HepG2 (cell line): ENCODE results near the gene VTI1B. TPM values are rescaled to one million over a fixed set of nuclear protein-coding genes. Genes with fewer than 3 reads are reported as not detected.

Experiments
- CREB3 ChIP-seq: sonication (generic); formaldehyde crosslinking; IDR thresholded peaks from 2 replicates; pipeline ENCODE4 v1.5.0; 2020; ENCODE audit warnings: missing genetic modification reagents
- FOXA3 ChIP-seq: IDR thresholded peaks from 2 replicates; pipeline ENCODE4 v1.6.1; 2016; ENCODE audit warnings: missing genetic modification reagents, missing compliant biosample characterization
- HOXA3 ChIP-seq: sonication (generic); formaldehyde crosslinking; IDR thresholded peaks from 2 replicates; pipeline ENCODE4 v1.5.0; 2020; ENCODE audit warnings: missing genetic modification reagents
- IKZF5 ChIP-seq: IDR thresholded peaks from 2 replicates; pipeline ENCODE4 v1.6.1; 2018; ENCODE audit warnings: missing genetic modification reagents, mild to moderate bottlenecking, missing compliant biosample characterization
- IRF9 ChIP-seq: sonication (generic); formaldehyde crosslinking; IDR thresholded peaks from 2 replicates; pipeline ENCODE4 v1.8.0; 2022; ENCODE audit warnings: missing genetic modification reagents, mild to moderate bottlenecking, borderline replicate concordance
- KLF16 ChIP-seq, 2 experiments: sonication (generic) in 1 of 2; formaldehyde crosslinking in 1 of 2; IDR thresholded peaks; 2 replicates each; pipeline versions ENCODE4 v1.6.1 to v1.8.0; 2016 to 2023; ENCODE audit warnings: missing genetic modification reagents in 2 of 2, missing compliant biosample characterization in 1 of 2
- PAWR ChIP-seq: sonication (generic); formaldehyde crosslinking; IDR thresholded peaks from 2 replicates; pipeline ENCODE4 v1.4.0; 2020; ENCODE audit warnings: missing genetic modification reagents, mild to moderate bottlenecking, borderline replicate concordance
- SAP130 ChIP-seq: IDR thresholded peaks from 2 replicates; pipeline ENCODE4 v1.6.1; 2016; ENCODE audit warnings: low read depth
- SIN3A ChIP-seq: IDR thresholded peaks from 2 replicates; pipeline ENCODE4 v1.6.1; 2011; ENCODE audit warnings: low read depth, mild to moderate bottlenecking, control low read depth, low read length, borderline replicate concordance
- SNAPC4 ChIP-seq: sonication (generic); formaldehyde crosslinking; IDR thresholded peaks from 2 replicates; pipeline ENCODE4 v1.4.0; 2020; ENCODE audit warnings: mild to moderate bottlenecking, missing genetic modification reagents
- SRY ChIP-seq: sonication (generic); formaldehyde crosslinking; IDR thresholded peaks from 2 replicates; pipeline ENCODE4 v1.8.0; 2022; ENCODE audit warnings: mild to moderate bottlenecking, missing genetic modification reagents
- TOE1 ChIP-seq: sonication (generic); formaldehyde crosslinking; IDR thresholded peaks from 2 replicates; pipeline ENCODE4 v1.4.0; 2020; ENCODE audit warnings: mild to moderate bottlenecking, missing genetic modification reagents
- ZBTB14 ChIP-seq: sonication (generic); formaldehyde crosslinking; IDR thresholded peaks from 2 replicates; pipeline ENCODE4 v1.4.0; 2020; ENCODE audit warnings: missing genetic modification reagents
- ZNF275 ChIP-seq: sonication (generic); formaldehyde crosslinking; IDR thresholded peaks from 2 replicates; pipeline ENCODE4 v1.8.0; 2022; ENCODE audit warnings: missing genetic modification reagents, mild to moderate bottlenecking, inconsistent platforms, borderline replicate concordance
- ZNF382 ChIP-seq: sonication (generic); formaldehyde crosslinking; IDR thresholded peaks from 2 replicates; pipeline ENCODE4 v1.5.0; 2020; ENCODE audit warnings: missing genetic modification reagents, mild to moderate bottlenecking, borderline replicate concordance
- ZNF703 ChIP-seq: sonication (generic); formaldehyde crosslinking; IDR thresholded peaks from 2 replicates; pipeline ENCODE4 v1.5.1; 2020; ENCODE audit warnings: missing genetic modification reagents, mild to moderate bottlenecking, moderate library complexity, borderline replicate concordance
- ZNF737 ChIP-seq: sonication (generic); formaldehyde crosslinking; IDR thresholded peaks from 2 replicates; pipeline ENCODE4 v1.5.0; 2020; ENCODE audit warnings: missing genetic modification reagents, mild to moderate bottlenecking, borderline replicate concordance
- ZSCAN30 ChIP-seq: sonication (generic); formaldehyde crosslinking; IDR thresholded peaks from 2 replicates; pipeline ENCODE4 v1.5.0; 2020; ENCODE audit warnings: mild to moderate bottlenecking, missing genetic modification reagents
- polyA plus RNA-seq, 8 experiments: library from polyadenylated mRNA; depleted of rRNA in 3 of 8; stranded (reverse) in 7 of 8; unstranded in 1 of 8; fragments of >200 nt; fragmentation: Illumina TruSeq in 4 of 8; extraction: Trizol in 4 of 8; gene quantifications; 2 replicates each; pipeline versions ENCODE4 v1.2.1 to v1.2.3, GENCODE V29; 2011 to 2016; ENCODE audit warnings: low read depth in 4 of 8, missing spikeins in 1 of 8, mixed read lengths in 1 of 8; ENCODE audit not compliant: insufficient read depth in 1 of 8
- total RNA-seq, 5 experiments: library from RNA; depleted of rRNA; stranded (reverse); fragments of >200 nt; fragmentation: Illumina TruSeq; extraction: Trizol; gene quantifications; 2 replicates each; pipeline ENCODE4 v1.2.3, GENCODE V29; 2016; ENCODE audit warnings: low read depth in 1 of 5

VTI1B gene
- total and polyA plus RNA-seq, 2 of the 13 experiments (the other 11 are each of a cell fraction or from before 2014, with no cell fraction given), result 39.0 to 103 TPM

GRCh38 chr14:67674139-67674479 lies 323 bp downstream of the VTI1B start (continued):
- TF ChIP-seq IKZF5 (CRISPR knock-in tag) (0 out of 2 replicates have a peak, but pooled peaks have one; percentile 8), ZNF703 (CRISPR knock-in tag) (no peak), ZNF275 (CRISPR knock-in tag) (no peak), HOXA3 (CRISPR knock-in tag) (no peak), FOXA3 (CRISPR knock-in tag) (no peak), TOE1 (CRISPR knock-in tag) (peak; percentile 2; the same call in 1 of the 2 replicates), ZBTB14 (CRISPR knock-in tag) (no peak), SNAPC4 (CRISPR knock-in tag) (0 out of 2 replicates have a peak, but pooled peaks have one; percentile 38), KLF16 (CRISPR knock-in tag; IDR thresholded peaks at IDR 0.05) (0 out of 4 replicates have a peak, but pooled peaks of 1 of the 2 experiments have one; percentile 56), PAWR (no peak), CREB3 (CRISPR knock-in tag) (0 out of 2 replicates have a peak, but pooled peaks have one; percentile 8), SIN3A (no peak), ZNF382 (CRISPR knock-in tag) (no peak), ZNF737 (no peak), ZSCAN30 (CRISPR knock-in tag) (no peak), IRF9 (CRISPR knock-in tag) (no peak), SRY (CRISPR knock-in tag) (peak; percentile 10; the same call in 1 of the 2 replicates), SAP130 (CRISPR knock-in tag) (peak; percentile 70; the same call in 1 of the 2 replicates)
